Muscle of leg (tissue), 16 donors: Measurements from ENCODE around the gene VPS4B. TPM values are rescaled to one million over a fixed set of nuclear protein-coding genes. Genes with fewer than 3 reads are reported as not detected.
A peak's percentile ranks its signal among the peaks of the same experiment; 100 is the strongest.

Experiments
- DNase-seq: peaks from one replicate; pipeline ENCODE4 v3.0.0; 2013
- H3K27ac ChIP-seq: one replicate; pipeline ENCODE4 v1.5.1; 2013; ENCODE audit warnings: mild to moderate bottlenecking, low read length, control low read depth
- H3K27me3 ChIP-seq: one replicate; pipeline ENCODE4 v1.6.1; 2013; ENCODE audit warnings: low read length; ENCODE audit not compliant: control insufficient read depth, insufficient read depth
- H3K36me3 ChIP-seq: one replicate; pipeline ENCODE4 v1.6.1; 2013; ENCODE audit warnings: low read length; ENCODE audit not compliant: control insufficient read depth, insufficient read depth
- H3K4me1 ChIP-seq: one replicate; pipeline ENCODE4 v1.6.1; 2013; ENCODE audit warnings: low read length; ENCODE audit not compliant: control insufficient read depth, insufficient read depth
- H3K4me3 ChIP-seq: one replicate; pipeline ENCODE4 v1.5.1; 2013; ENCODE audit warnings: low read length, control low read depth
- H3K9me3 ChIP-seq: replicated peaks from 2 replicates; pipeline ENCODE4 v1.6.1; 2013; ENCODE audit warnings: low read depth, low read length; ENCODE audit not compliant: control insufficient read depth
- WGBS: methylation state at CpG from one replicate; pipeline ENCODE4 v1.1.5; 2013; ENCODE audit warnings: missing lambda C conversion rate; ENCODE audit not compliant: insufficient coverage; 5-methylcytosine and 5-hydroxymethylcytosine counted together
- long read RNA-seq, 11 donors: transcript quantifications; one replicate each; lab custom pipeline, GENCODE V29; 2026
- polyA plus RNA-seq, 8 donors: library from polyadenylated mRNA; unstranded; fragments of 120-200 nt; gene quantifications; one replicate each; pipeline versions ENCODE4 v1.2.1 to v1.2.3, GENCODE V29; 2013; ENCODE audit warnings: inconsistent platforms in 1 of 8, low replicate concordance in 1 of 8; ENCODE audit not compliant: insufficient read length in 8 of 8, insufficient read depth in 1 of 8
- total RNA-seq: library from RNA; stranded (reverse); fragments of 120-200 nt; gene quantifications from one replicate; pipeline ENCODE4 v1.2.4, GENCODE V29; 2013

VPS4B gene
- total RNA-seq = 26.6 TPM
- 10 to 100 TPM; 19.6 to 35.0 (median 23.8) TPM for polyA plus RNA-seq
- long read RNA-seq, donor 1, transcript VPS4B-201 (11 exons, 3,324 nt) = major isoform, 7 of 10 reads
- long read RNA-seq, donor 1, partial matches to known transcripts = 0 of 10 reads
- long read RNA-seq, donor 1, other reads (novel, unspliced or antisense) = 0 of 10 reads
- long read RNA-seq, donor 2 = 0 reads
- long read RNA-seq, donor 3, transcript VPS4B-201 (11 exons, 3,324 nt) = major isoform, 5 of 6 reads
- long read RNA-seq, donor 3, partial matches to known transcripts = 0 of 6 reads
- long read RNA-seq, donor 3, other reads (novel, unspliced or antisense) = 0 of 6 reads
- long read RNA-seq, donor 4, transcript VPS4B-201 (11 exons, 3,324 nt) = major isoform, 5 of 7 reads
- long read RNA-seq, donor 4, partial matches to known transcripts = 0 of 7 reads
- long read RNA-seq, donor 4, other reads (novel, unspliced or antisense) = 0 of 7 reads
- long read RNA-seq, donor 5, transcript VPS4B-201 (11 exons, 3,324 nt) = major isoform, 15 of 24 reads
- long read RNA-seq, donor 5, partial matches to known transcripts = 7 of 24 reads
- long read RNA-seq, donor 5, other reads (novel, unspliced or antisense) = 0 of 24 reads
- long read RNA-seq, donor 6, transcript VPS4B-201 (11 exons, 3,324 nt) = major isoform, 6 of 16 reads
- long read RNA-seq, donor 6, partial matches to known transcripts = 10 of 16 reads
- long read RNA-seq, donor 6, other reads (novel, unspliced or antisense) = 0 of 16 reads
- long read RNA-seq, donor 7, transcript VPS4B-201 (11 exons, 3,324 nt) = major isoform, 8 of 18 reads
- long read RNA-seq, donor 7, partial matches to known transcripts = 10 of 18 reads
- long read RNA-seq, donor 7, other reads (novel, unspliced or antisense) = 0 of 18 reads
- long read RNA-seq, donor 8, transcript VPS4B-201 (11 exons, 3,324 nt) = major isoform, 7 of 7 reads
- long read RNA-seq, donor 8, partial matches to known transcripts = 0 of 7 reads
- long read RNA-seq, donor 8, other reads (novel, unspliced or antisense) = 0 of 7 reads
- long read RNA-seq, donor 9, partial matches to known transcripts = 7 of 11 reads
- long read RNA-seq, donor 9, other reads (novel, unspliced or antisense) = 0 of 11 reads
- long read RNA-seq, donor 10, partial matches to known transcripts = 6 of 10 reads
- long read RNA-seq, donor 10, other reads (novel, unspliced or antisense) = 0 of 10 reads
- long read RNA-seq, donor 11, transcript VPS4B-201 (11 exons, 3,324 nt) = major isoform, 7 of 18 reads
- long read RNA-seq, donor 11, partial matches to known transcripts = 11 of 18 reads
- long read RNA-seq, donor 11, other reads (novel, unspliced or antisense) = 0 of 18 reads

DNA sequence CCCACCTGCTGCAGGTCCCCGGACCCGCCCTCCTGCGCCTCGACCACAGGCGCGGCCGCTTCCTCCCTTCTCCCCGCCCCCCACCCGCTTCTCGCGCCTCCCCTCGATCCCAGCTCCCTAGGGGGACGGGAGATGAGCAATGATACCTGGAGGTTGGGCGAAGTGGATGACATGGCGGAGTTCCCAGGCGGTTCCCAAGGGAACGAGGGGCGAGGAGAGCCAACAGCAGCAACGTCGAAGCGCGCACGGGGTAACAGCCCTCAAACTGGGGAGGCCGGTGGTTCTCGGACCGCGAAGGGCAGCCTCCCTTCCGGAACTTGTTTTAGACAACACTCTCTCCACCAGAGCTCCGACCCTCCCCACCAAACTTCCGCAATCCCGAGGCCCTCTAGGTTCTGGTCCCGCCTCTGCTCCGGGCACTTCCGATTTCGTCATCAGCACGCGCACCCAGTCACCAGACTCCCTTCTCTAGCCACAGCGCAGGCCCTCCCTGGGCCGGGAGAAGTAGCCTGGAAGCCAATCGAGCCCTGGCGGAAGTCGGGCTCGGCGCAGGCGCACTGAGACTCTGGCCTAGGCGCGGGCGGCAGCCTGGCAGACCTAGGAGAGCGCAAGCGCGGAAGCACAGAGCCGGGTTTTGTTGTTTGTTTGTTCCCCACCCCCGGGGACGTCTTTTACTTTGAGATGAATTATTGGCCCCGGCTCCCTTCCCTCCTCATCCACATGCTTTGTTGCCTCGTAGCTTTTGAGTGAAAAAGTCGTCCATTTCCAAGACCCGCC lies at the start of gene VPS4B:
TSS of gene VPS4B (minus strand) at position 390 of the 777 bp plus-strand sequence. CDS start at position 173, 217 bp downstream.
- peak within 1 kb of the TSS; percentile 100 for H3K4me3 ChIP-seq
- H3K9me3 ChIP-seq = no peaks in the 10 kb centered on the region
- under 1% methylated on average over 48 of the region's 58 CpGs for WGBS
- H3K4me1 ChIP-seq = peaks cover 9% of the 10 kb centered on the region
- peaks cover 2% of the 10 kb centered on the region for H3K27me3 ChIP-seq
- DNase-seq = peak; percentile 100
- H3K27ac ChIP-seq = peak within 1 kb of the TSS; percentile 98
- H3K36me3 ChIP-seq = peaks cover 19% of the 10 kb centered on the region

DNA sequence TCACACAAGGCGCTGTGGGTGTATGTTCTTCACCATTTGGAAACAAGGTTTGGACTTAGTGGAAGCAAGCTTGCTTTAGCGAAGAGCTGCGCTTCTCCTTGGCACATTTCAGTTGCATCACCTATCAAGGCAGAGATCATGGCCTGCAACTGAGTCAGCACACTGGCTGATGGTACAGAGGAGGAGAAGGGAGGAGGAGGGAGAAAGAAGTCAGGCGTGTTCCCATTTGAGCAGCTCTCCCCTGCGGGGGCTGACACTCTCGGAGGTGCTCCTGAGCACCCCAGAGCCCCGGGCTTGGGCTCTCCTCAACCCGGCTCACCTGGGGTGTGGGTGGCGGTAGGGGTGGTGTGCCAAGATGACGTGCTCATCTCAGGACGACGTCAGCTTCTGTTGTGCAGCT lies 48.5 kb upstream of the VPS4B start:
- Histone ChIP-seq H3K9me3 (no peaks in the 10 kb centered on the region), H3K36me3 (no peaks in the 10 kb centered on the region), H3K27me3 (no peaks in the 10 kb centered on the region), H3K27ac (no peak overlapping the region), H3K4me3 (no peak overlapping the region), H3K4me1 (no peaks in the 10 kb centered on the region)
- 86% methylated on average over 8 of the region's 12 CpGs for WGBS
- DNase-seq = no peak

DNA sequence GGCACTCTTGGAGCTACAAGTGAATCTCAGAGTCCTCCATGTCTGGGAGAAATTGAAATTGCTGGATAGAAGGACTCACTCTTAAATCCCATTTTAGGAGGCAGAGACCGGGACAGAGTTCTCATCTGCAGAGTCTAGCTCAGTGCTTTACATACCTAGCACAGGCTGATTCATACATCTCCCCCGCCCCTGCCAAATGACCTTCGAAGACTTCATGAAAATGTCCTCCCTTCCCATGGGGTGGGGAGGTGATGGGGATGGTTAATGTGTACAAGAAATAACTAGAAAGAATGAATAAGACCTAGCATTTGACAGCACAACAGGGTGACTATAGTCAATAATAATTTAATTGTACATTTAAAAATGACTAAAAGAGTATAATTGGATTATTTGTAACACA lies 46.3 kb upstream of the VPS4B start:
- H3K9me3 ChIP-seq = no peaks in the 10 kb centered on the region
- H3K27me3 ChIP-seq = no peaks in the 10 kb centered on the region
- no CpG with 5 or more reads among the region's 3 CpGs for WGBS
- no peaks in the 10 kb centered on the region for H3K36me3 ChIP-seq
- no peaks in the 10 kb centered on the region for H3K4me1 ChIP-seq
- no peak for DNase-seq
- H3K4me3 ChIP-seq = no peak overlapping the region
- no peak overlapping the region for H3K27ac ChIP-seq

DNA sequence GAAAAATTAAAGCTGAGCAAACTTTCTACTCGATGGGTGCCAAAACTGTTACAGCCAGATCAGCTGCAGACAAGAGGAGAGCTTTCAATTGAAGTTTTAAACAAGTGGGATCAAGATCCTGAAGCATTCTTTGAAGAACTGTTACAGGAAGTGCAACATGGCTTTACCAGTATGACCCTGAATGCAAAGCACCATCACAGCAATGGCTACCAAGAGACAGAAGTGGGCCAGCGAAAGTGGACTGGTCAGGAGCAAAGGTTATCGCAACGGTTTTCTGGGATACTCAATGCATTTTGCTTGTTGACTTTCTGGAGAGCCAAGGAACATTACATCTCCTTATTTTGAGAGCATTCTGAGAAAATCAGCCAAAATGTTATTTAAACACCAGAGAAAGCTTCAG lies 45.4 kb upstream of the VPS4B start:
- no peaks in the 10 kb centered on the region for H3K9me3 ChIP-seq
- no peak overlapping the region for H3K4me3 ChIP-seq
- no peaks in the 10 kb centered on the region for H3K36me3 ChIP-seq
- H3K27me3 ChIP-seq = no peaks in the 10 kb centered on the region
- no peaks in the 10 kb centered on the region for H3K4me1 ChIP-seq
- DNase-seq = no peak
- H3K27ac ChIP-seq = no peak overlapping the region
- 85% methylated on average over 2 of the region's 4 CpGs for WGBS

DNA sequence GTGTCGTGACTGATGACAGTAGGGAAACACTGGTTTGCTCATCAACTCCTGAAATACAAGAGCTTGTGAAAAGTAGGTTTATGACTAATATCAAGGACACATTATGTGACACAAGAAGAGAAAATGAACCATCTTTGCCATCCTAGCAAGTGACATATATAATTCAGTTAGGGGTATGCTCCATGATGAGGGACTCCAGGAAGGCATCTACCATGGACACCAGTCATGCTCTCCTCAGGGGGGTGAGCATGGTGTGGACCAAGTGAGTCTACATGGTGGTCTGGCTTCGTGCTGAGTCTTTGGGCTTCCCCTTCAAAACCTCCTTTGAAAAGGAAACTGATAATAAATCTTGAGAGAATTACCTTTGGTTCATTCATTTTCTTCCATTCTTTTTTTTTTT lies 42.8 kb upstream of the VPS4B start:
- no peaks in the 10 kb centered on the region for H3K9me3 ChIP-seq

DNA sequence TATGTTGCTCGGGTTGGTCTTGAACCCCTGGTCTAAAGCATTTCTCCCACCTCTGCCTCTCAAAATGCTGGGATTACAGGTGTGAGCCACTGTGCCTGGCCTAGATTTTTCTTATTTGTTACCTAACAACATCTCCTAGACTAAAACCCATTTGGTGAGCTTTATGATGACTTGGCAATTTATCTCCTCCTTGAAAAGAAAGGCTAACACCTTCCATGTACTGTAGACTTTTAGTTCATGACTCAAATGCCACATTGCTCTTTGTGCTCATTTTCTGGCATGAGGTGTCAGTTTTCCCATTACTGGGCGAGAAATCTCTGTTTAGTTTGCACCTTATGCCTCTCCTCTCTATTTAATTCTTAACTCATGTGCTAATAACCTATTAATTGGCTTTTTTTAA lies 42.2 kb upstream of the VPS4B start:
- H3K36me3 ChIP-seq = no peaks in the 10 kb centered on the region
- no peaks in the 10 kb centered on the region for H3K4me1 ChIP-seq
- no peak for DNase-seq
- no peaks in the 10 kb centered on the region for H3K9me3 ChIP-seq
- H3K27ac ChIP-seq = no peak overlapping the region
- no peaks in the 10 kb centered on the region for H3K27me3 ChIP-seq
- WGBS = no CpG with 5 or more reads among the region's 2 CpGs
- H3K4me3 ChIP-seq = no peak overlapping the region

More for the DNA sequence above, 42.8 kb upstream of the VPS4B start:
- Histone ChIP-seq H3K4me3 (no peak overlapping the region), H3K27ac (no peak overlapping the region), H3K36me3 (no peaks in the 10 kb centered on the region), H3K4me1 (no peaks in the 10 kb centered on the region), H3K27me3 (no peaks in the 10 kb centered on the region)
- no peak for DNase-seq
- no CpG with 5 or more reads among the region's 2 CpGs for whole genome bisulfite sequencing

DNA sequence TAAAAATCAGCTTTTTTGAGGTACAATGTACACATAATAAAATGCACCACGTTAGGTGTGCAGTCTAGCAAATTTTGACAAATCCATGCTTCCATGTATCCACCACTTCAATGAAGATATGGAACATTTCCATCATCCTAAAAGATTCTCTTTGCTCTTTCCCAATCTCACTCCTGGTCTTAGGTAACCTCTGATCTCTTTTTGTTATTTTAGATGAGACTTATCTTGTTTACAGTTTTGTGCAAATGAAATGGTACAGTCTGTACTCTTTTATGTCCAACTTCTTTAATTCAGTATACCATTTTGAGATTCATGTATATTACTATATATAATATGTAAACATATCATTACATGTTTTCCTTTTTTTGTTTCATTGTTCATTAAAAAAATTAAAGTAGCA lies 38.1 kb upstream of the VPS4B start:
- H3K9me3 ChIP-seq = no peaks in the 10 kb centered on the region
- no CpG with 5 or more reads among the region's 1 CpG for WGBS
- no peak overlapping the region for H3K4me3 ChIP-seq
- no peaks in the 10 kb centered on the region for H3K36me3 ChIP-seq
- H3K27me3 ChIP-seq = no peaks in the 10 kb centered on the region
- no peak for DNase-seq
- no peak overlapping the region for H3K27ac ChIP-seq
- H3K4me1 ChIP-seq = no peaks in the 10 kb centered on the region

DNA sequence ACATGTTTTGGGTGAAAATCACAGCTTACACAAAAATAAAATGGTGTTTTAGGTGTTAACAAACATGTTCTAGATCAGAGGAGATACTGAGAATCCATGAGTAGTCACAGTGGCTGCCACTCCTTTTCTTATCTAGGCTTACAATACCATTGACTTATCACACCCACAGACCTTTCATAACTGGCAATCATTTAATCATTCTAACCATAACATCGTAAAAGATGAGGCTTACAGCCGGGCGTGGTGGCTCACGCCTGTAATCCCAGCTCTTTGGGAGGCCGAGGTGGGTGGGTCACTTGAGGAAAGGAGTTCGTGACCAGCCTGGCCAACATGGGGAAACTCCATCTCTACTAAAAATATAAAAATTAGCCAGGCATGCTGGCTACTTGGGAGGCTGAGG lies 35.7 kb upstream of the VPS4B start:
- DNase-seq = no peak
- Histone ChIP-seq H3K4me1 (no peaks in the 10 kb centered on the region), H3K36me3 (no peaks in the 10 kb centered on the region), H3K9me3 (no peaks in the 10 kb centered on the region), H3K27me3 (no peaks in the 10 kb centered on the region), H3K4me3 (no peak overlapping the region), H3K27ac (no peak overlapping the region)
- no CpG with 5 or more reads among the region's 6 CpGs for WGBS

DNA sequence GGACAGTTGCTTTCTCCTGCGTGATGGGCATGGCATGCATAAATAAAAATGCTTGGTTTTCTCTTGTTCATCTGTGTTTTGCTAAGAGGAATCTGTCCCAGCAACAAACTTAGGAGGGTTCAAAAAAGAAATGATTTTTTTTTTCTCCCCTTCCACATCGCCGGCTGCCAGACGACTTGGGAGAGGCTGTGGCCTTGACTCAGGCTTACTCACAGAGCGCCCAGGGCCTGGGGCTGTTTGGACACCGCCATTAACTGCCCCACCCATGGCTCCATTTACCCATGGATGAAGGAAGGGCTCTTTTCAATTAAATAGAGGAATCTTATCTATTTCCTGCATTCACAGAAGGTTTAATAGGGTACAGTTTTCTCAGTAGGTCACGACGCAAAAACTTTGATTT lies 32.2 kb upstream of the VPS4B start:
- WGBS = 94% methylated on average over 3 of the region's 8 CpGs
- H3K4me3 ChIP-seq = no peak overlapping the region
- H3K27me3 ChIP-seq = no peaks in the 10 kb centered on the region
- no peak for DNase-seq
- no peak overlapping the region for H3K27ac ChIP-seq
- H3K4me1 ChIP-seq = no peaks in the 10 kb centered on the region
- no peaks in the 10 kb centered on the region for H3K9me3 ChIP-seq
- no peaks in the 10 kb centered on the region for H3K36me3 ChIP-seq
